B cell (primary cell): ENCODE data around the gene SPEG. TPM values are rescaled to one million over a fixed set of nuclear protein-coding genes. Genes with fewer than 3 reads are reported as not detected.

Experiments used
- ATAC-seq: fragments of 200-7000 bp; cut with Tn5 transposase; one replicate; pipeline ENCODE4 v1.10.0; 2021; ENCODE audit warnings: low read depth, mild to moderate bottlenecking, moderate number of reproducible peaks, moderate library complexity
- CTCF ChIA-PET: fragments of 350-600 bp; sonication (Branson Sonifier 250); formaldehyde crosslinking; loops from one replicate; lab custom pipeline; 2021; ENCODE audit warnings: antibody characterized with exemption, inconsistent platforms; lab: Charles Lee
- POLR2A ChIA-PET: fragments of 350-600 bp; sonication (Branson Sonifier 250); formaldehyde crosslinking; loops from one replicate; lab custom pipeline; 2021; ENCODE audit warnings: antibody characterized with exemption; lab: Charles Lee
- DNase-seq: peaks from one replicate; pipeline ENCODE4 v3.0.0; 2013
- H2AFZ ChIP-seq: 2 replicates; pipeline ENCODE4 v1.6.1; 2012; ENCODE audit warnings: mild to moderate bottlenecking, low read depth, low read length; ENCODE audit not compliant: insufficient read depth, poor library complexity, severe bottlenecking
- H3K27ac ChIP-seq, 2 donors: 1 replicate in 1 of 2; 2 replicates in 1 of 2; pipeline ENCODE4 v1.5.1; 2012 to 2013; ENCODE audit warnings: low read length in 2 of 2, mild to moderate bottlenecking in 2 of 2, moderate library complexity in 1 of 2
- H3K27me3 ChIP-seq, 4 experiments: fragments of 200-600 bp in 1 of 4; sonication (generic) in 1 of 4; replicated peaks in 1 of 4; 1 replicate in 2 of 4; 2 replicates in 2 of 4; pipeline versions ENCODE4 v1.6.1 to v1.7.0; 2013 to 2016; ENCODE audit warnings: low read length in 3 of 4, mild to moderate bottlenecking in 2 of 4, mixed read lengths in 1 of 4, moderate library complexity in 1 of 4; ENCODE audit not compliant: insufficient read depth in 4 of 4, control insufficient read depth in 3 of 4; ENCODE audit errors: control extremely low read depth in 1 of 4
- H3K36me3 ChIP-seq, 2 experiments: replicated peaks in 1 of 2; 1 replicate in 1 of 2; 2 replicates in 1 of 2; pipeline versions ENCODE4 v1.6.1 to v1.7.1; 2013; ENCODE audit warnings: low read length in 1 of 2; ENCODE audit not compliant: insufficient read depth in 2 of 2, control insufficient read depth in 1 of 2; ENCODE audit errors: control extremely low read depth in 1 of 2, extremely low read depth in 1 of 2
- H3K4me1 ChIP-seq, 2 donors: fragments of 200-600 bp in 1 of 2; sonication (generic) in 1 of 2; 1 replicate in 1 of 2; 2 replicates in 1 of 2; pipeline versions ENCODE4 v1.5.1 to v1.6.1; 2013 to 2017; ENCODE audit warnings: low read length in 2 of 2; ENCODE audit not compliant: control insufficient read depth in 2 of 2, insufficient read depth in 2 of 2
- H3K4me2 ChIP-seq: replicated peaks from 2 replicates; pipeline ENCODE3; 2012; ENCODE audit warnings: mild to moderate bottlenecking, low read depth, low read length; ENCODE audit not compliant: poor library complexity, severe bottlenecking
- H3K4me3 ChIP-seq, 5 experiments: fragments of 200-600 bp in 1 of 5; sonication (generic) in 1 of 5; 1 replicate in 3 of 5; 2 replicates in 2 of 5; pipeline versions ENCODE4 v1.5.1 to v1.7.0; 2011 to 2016; ENCODE audit warnings: low read length in 4 of 5, mild to moderate bottlenecking in 4 of 5, low read depth in 2 of 5, control low read depth in 1 of 5, moderate library complexity in 1 of 5; ENCODE audit not compliant: insufficient read depth in 1 of 5; ENCODE audit errors: control extremely low read depth in 1 of 5, extremely low read depth in 1 of 5
- H3K79me2 ChIP-seq: fragments of 200-600 bp; sonication (generic); one replicate; pipeline ENCODE4 v1.6.0; 2016; ENCODE audit warnings: low read length; ENCODE audit not compliant: control insufficient read depth, insufficient read depth
- H3K9ac ChIP-seq: fragments of 200-600 bp; sonication (generic); 2 replicates; pipeline ENCODE4 v1.6.1; 2017; ENCODE audit warnings: mild to moderate bottlenecking, low read length, moderate library complexity
- H3K9me3 ChIP-seq, 3 donors: one replicate each; pipeline versions ENCODE4 v1.6.1 to v1.7.1; 2013; ENCODE audit warnings: low read length in 2 of 3; ENCODE audit not compliant: control insufficient read depth in 2 of 3, insufficient read depth in 1 of 3; ENCODE audit errors: control extremely low read depth in 1 of 3
- H4K20me1 ChIP-seq: 2 replicates; pipeline ENCODE4 v1.6.0; 2012; ENCODE audit warnings: mild to moderate bottlenecking, low read length; ENCODE audit not compliant: insufficient read depth, control insufficient read depth, poor library complexity, severe bottlenecking
- H3K27ac Mint-ChIP-seq: one replicate; pipeline ENCODE4 v1.8.0; 2021; ENCODE audit warnings: mixed read lengths
- H3K27me3 Mint-ChIP-seq: one replicate; pipeline ENCODE4 v1.8.0; 2021; ENCODE audit warnings: mixed read lengths
- H3K4me1 Mint-ChIP-seq: one replicate; pipeline ENCODE4 v1.8.0; 2021; ENCODE audit warnings: mixed read lengths
- H3K4me3 Mint-ChIP-seq: one replicate; pipeline ENCODE4 v1.8.0; 2021; ENCODE audit warnings: mixed read lengths
- H3K9me3 Mint-ChIP-seq: one replicate; pipeline ENCODE4 v1.8.0; 2022; ENCODE audit warnings: mixed read lengths; ENCODE audit not compliant: insufficient read depth
- CTCF ChIP-seq: fragments of 200-600 bp; IDR thresholded peaks from one replicate; pipeline ENCODE4 v1.8.0; 2022; ENCODE audit warnings: antibody characterized with exemption, mild to moderate bottlenecking
- EZH2 ChIP-seq: IDR thresholded peaks from 2 replicates; pipeline ENCODE4 v1.6.1; 2012; ENCODE audit warnings: borderline replicate concordance, low read depth, mild to moderate bottlenecking, moderate library complexity, low read length; ENCODE audit not compliant: insufficient read depth, poor library complexity, severe bottlenecking
- WGBS: methylation state at CpG from one replicate; pipeline ENCODE4 v1.1.5; 2013; ENCODE audit warnings: missing lambda C conversion rate; ENCODE audit not compliant: insufficient coverage; 5-methylcytosine and 5-hydroxymethylcytosine counted together
- intact Hi-C: fragments of 100-400 bp; cut with micrococcal nuclease; formaldehyde crosslinking; loops from one replicate; pipeline ENCODE4 v1.10.0; 2022
- polyA plus RNA-seq: library from polyadenylated mRNA; depleted of rRNA; stranded (reverse); fragments of >200 nt; gene quantifications from 2 replicates; pipeline ENCODE4 v1.2.3, GENCODE V29; 2012
- total RNA-seq, 2 donors: library from RNA; stranded (reverse); fragments of 120-200 nt in 1 of 2; gene quantifications; 1 replicate in 1 of 2; 2 replicates in 1 of 2; pipeline versions ENCODE4 v1.2.3 to v1.2.4, GENCODE V29; 2013 to 2022

The SPEG gene
- total and polyA plus RNA-seq, 2 donors (not counting 1 experiment from before 2014, with no cell fraction given): 0.03 to 0.74 TPM

- Histone ChIP-seq H3K4me3 (peak overlapping the region; percentile 65 to 90 (median 79)), H3K27ac (no peak overlapping the region), H2AFZ (peak overlapping the region; percentile 97), H3K4me2 (peak overlapping the region; percentile 98), H4K20me1 (no peaks in the 10 kb centered on the region), H3K9ac (peak overlapping the region; percentile 92), H3K9me3 (peaks cover 0 to 21% (median 0%) of the 10 kb centered on the region in 3 donors), H3K36me3 (peaks cover 0 to 4% of the 10 kb centered on the region in 2 experiments), H3K79me2 (peaks cover 19% of the 10 kb centered on the region), H3K4me1 (peaks cover 38% of the 10 kb centered on the region in 2 donors), H3K27me3 (peaks cover 0 to 53% (median 26%) of the 10 kb centered on the region in 4 experiments)
- 4% methylated on average over 59 of the region's 59 CpGs for WGBS
- DNase-seq (peak; percentile 48), ATAC-seq (no peak)
- ChIA-PET CTCF (interaction anchor here (0.6 to 10.4 kb wide), 10 partner anchors 12 to 110 kb away, joined by 3 to 123 read pairs (median 4); partner anchors contain the start of genes ASIC4, DNPEP and STK11IP), POLR2A (interaction anchor here (0.8 to 2.8 kb wide), 2 partner anchors 11 to 110 kb away, joined by 3 to 10 read pairs; partner anchors contain the start of gene DNPEP)
- peak overlapping the region; percentile 93 for H3K4me3 Mint-ChIP-seq
- no peak for TF ChIP-seq CTCF
- TF ChIP-seq EZH2: peak; percentile 86
- peak overlapping the region; percentile 87 for H3K27ac Mint-ChIP-seq
- intact Hi-C loops: loop anchor here (1.0 to 5.0 kb wide), 6 partner anchors 46 to 1225 kb away; partner anchors contain the start of genes AAMP, CHPF, CNOT9 and CNPPD1
- no peaks in the 10 kb centered on the region for H3K9me3 Mint-ChIP-seq
- H3K4me1 Mint-ChIP-seq: peaks cover 32% of the 10 kb centered on the region
- H3K27me3 Mint-ChIP-seq: peaks cover 40% of the 10 kb centered on the region
These were observed 63.0 kb downstream of the SPEG start for GRCh38 chr2:219497495-219498279.
